ENCODE measurements around the gene EFNB2.

DNA sequence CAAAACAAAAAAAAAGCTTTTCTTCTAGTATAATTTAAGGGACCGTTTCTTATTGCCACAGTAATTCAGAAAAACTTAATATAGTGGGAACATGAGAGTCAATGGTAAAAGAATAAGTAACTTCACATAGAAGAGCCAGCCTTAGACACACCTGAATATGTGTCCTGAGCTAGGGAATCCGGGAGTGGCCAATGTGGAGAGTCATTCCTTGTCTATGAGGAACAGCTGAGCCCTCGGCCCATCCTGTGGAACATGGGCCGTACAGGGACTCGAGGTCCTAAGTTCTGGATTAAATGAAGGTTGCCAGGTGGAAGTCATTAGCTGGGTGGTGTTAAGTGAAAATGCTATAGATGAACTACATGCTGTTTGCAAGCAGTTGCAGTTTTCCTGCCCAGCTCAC lies 32.2 kb downstream of the EFNB2 start:
- TF ChIP-seq, protein P1, sequence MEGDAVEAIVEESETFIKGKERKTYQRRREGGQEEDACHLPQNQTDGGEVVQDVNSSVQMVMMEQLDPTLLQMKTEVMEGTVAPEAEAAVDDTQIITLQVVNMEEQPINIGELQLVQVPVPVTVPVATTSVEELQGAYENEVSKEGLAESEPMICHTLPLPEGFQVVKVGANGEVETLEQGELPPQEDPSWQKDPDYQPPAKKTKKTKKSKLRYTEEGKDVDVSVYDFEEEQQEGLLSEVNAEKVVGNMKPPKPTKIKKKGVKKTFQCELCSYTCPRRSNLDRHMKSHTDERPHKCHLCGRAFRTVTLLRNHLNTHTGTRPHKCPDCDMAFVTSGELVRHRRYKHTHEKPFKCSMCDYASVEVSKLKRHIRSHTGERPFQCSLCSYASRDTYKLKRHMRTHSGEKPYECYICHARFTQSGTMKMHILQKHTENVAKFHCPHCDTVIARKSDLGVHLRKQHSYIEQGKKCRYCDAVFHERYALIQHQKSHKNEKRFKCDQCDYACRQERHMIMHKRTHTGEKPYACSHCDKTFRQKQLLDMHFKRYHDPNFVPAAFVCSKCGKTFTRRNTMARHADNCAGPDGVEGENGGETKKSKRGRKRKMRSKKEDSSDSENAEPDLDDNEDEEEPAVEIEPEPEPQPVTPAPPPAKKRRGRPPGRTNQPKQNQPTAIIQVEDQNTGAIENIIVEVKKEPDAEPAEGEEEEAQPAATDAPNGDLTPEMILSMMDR (IDR thresholded peaks at IDR 0.05; ENCODE audit: poor library complexity, severe bottlenecking) = no peak
- TF ChIP-seq EP300 (conservative IDR thresholded peaks at IDR 0.05; ENCODE audit: poor library complexity, severe bottlenecking) = no peak
- TF ChIP-seq, protein P2, sequence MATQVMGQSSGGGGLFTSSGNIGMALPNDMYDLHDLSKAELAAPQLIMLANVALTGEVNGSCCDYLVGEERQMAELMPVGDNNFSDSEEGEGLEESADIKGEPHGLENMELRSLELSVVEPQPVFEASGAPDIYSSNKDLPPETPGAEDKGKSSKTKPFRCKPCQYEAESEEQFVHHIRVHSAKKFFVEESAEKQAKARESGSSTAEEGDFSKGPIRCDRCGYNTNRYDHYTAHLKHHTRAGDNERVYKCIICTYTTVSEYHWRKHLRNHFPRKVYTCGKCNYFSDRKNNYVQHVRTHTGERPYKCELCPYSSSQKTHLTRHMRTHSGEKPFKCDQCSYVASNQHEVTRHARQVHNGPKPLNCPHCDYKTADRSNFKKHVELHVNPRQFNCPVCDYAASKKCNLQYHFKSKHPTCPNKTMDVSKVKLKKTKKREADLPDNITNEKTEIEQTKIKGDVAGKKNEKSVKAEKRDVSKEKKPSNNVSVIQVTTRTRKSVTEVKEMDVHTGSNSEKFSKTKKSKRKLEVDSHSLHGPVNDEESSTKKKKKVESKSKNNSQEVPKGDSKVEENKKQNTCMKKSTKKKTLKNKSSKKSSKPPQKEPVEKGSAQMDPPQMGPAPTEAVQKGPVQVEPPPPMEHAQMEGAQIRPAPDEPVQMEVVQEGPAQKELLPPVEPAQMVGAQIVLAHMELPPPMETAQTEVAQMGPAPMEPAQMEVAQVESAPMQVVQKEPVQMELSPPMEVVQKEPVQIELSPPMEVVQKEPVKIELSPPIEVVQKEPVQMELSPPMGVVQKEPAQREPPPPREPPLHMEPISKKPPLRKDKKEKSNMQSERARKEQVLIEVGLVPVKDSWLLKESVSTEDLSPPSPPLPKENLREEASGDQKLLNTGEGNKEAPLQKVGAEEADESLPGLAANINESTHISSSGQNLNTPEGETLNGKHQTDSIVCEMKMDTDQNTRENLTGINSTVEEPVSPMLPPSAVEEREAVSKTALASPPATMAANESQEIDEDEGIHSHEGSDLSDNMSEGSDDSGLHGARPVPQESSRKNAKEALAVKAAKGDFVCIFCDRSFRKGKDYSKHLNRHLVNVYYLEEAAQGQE (IDR thresholded peaks at IDR 0.05; ENCODE audit: borderline replicate concordance) = no peak
- no peak for TF ChIP-seq RAD21 (conservative IDR thresholded peaks at IDR 0.05)
- no peak for TF ChIP-seq EZH2 (IDR thresholded peaks at IDR 0.05; ENCODE audit: borderline replicate concordance, insufficient read depth, low read length, poor library complexity, severe bottlenecking)
- TF ChIP-seq POLR2AphosphoS5 (IDR thresholded peaks at IDR 0.05) = no peak
- no peak for TF ChIP-seq MXI1 (conservative IDR thresholded peaks at IDR 0.05; ENCODE audit: poor library complexity, severe bottlenecking)

Data from neural cell (in vitro differentiated cells).